Activated CD4-positive, alpha-beta T cell treated with anti-CD3 and anti-CD28 coated beads for 48 hours (primary cell): Measurements from ENCODE around the gene TSPAN17.

Source experiments
- DNase-seq: peaks from one replicate; pipeline ENCODE4 v3.0.0-alpha.2; 2020

Gene TSPAN17

GRCh38 chr5:176643491-176644219 lies 3.6 kb upstream of the TSPAN17 start:
- DNase-seq = no peak

GRCh38 chr5:176644294-176644693 lies 3.0 kb upstream of the TSPAN17 start:
- no peak for DNase-seq

GRCh38 chr5:176644878-176645670 lies 2.2 kb upstream of the TSPAN17 start:
- no peak for DNase-seq

- no peak for DNase-seq
These were observed 1.1 kb upstream of the TSPAN17 start for GRCh38 chr5:176646049-176646706.

GRCh38 chr5:176646707-176647029 lies 616 bp upstream of the TSPAN17 start:
- no peak for DNase-seq

GRCh38 chr5:176647843-176648473 lies 674 bp downstream of the TSPAN17 start:
- peak; percentile 34 for DNase-seq

GRCh38 chr5:176648474-176649194 lies 1.4 kb downstream of the TSPAN17 start:
- DNase-seq = no peak

GRCh38 chr5:176650354-176650884 lies 3.1 kb downstream of the TSPAN17 start:
- no peak for DNase-seq

GRCh38 chr5:176651472-176651980 lies 4.2 kb downstream of the TSPAN17 start:
- DNase-seq = no peak

GRCh38 chr5:176652136-176652535 lies 4.9 kb downstream of the TSPAN17 start:
- no peak for DNase-seq

- peak; percentile 86 for DNase-seq
These were observed 6.4 kb downstream of the TSPAN17 start for GRCh38 chr5:176653401-176654385.

- DNase-seq = no peak
These were observed 7.6 kb downstream of the TSPAN17 start for GRCh38 chr5:176654856-176655255.

- DNase-seq = no peak
These were observed 9.2 kb downstream of the TSPAN17 start for GRCh38 chr5:176656467-176656990.

- peak; percentile 76 for DNase-seq
These were observed 10.8 kb downstream of the TSPAN17 start for GRCh38 chr5:176658007-176658599.

- no peak for DNase-seq
These were observed 11.7 kb downstream of the TSPAN17 start for GRCh38 chr5:176658817-176659511.

GRCh38 chr5:176659512-176659839 lies 12.2 kb downstream of the TSPAN17 start:
- no peak for DNase-seq

GRCh38 chr5:176659860-176660461 lies 12.7 kb downstream of the TSPAN17 start:
- no peak for DNase-seq

GRCh38 chr5:176660530-176660859 lies 13.2 kb downstream of the TSPAN17 start:
- no peak for DNase-seq

GRCh38 chr5:176660860-176661641 lies 13.8 kb downstream of the TSPAN17 start:
- DNase-seq = peak; percentile 85
